NCI-H146 treated with DMSO at 0.1 percent for 48 hours (cell line): ENCODE results near the gene MYL12B.
A peak's percentile ranks its signal among the peaks of the same experiment; 100 is the strongest.

Experiments used
- DNase-seq: peaks from one replicate; lab custom pipeline; 2025; ENCODE audit not compliant: unreplicated experiment; lab: John Stamatoyannopoulos, UW

MYL12B gene

GRCh38 chr18:3234457-3234856 lies 27.5 kb upstream of the MYL12B start:
- no peak for DNase-seq

- DNase-seq: no peak
These were observed 26.1 kb upstream of the MYL12B start for GRCh38 chr18:3235846-3236245.

GRCh38 chr18:3236470-3236869 lies 25.5 kb upstream of the MYL12B start:
- no peak for DNase-seq

GRCh38 chr18:3238742-3239141 lies 23.2 kb upstream of the MYL12B start:
- DNase-seq: no peak

GRCh38 chr18:3245185-3245564 lies 16.8 kb upstream of the MYL12B start:
- no peak for DNase-seq

- peak; percentile 85 for DNase-seq
These were observed 15.9 kb upstream of the MYL12B start for GRCh38 chr18:3245853-3246634.

GRCh38 chr18:3246635-3247239 lies 15.2 kb upstream of the MYL12B start:
- DNase-seq: no peak

- DNase-seq: peak; percentile 98
These were observed 14.5 kb upstream of the MYL12B start, which contains the start of gene MYL12A for GRCh38 chr18:3247240-3248061. MYL12A (plus strand) TSS chr18:3247801; CDS start chr18:3253248, 5,447 bp downstream.

- DNase-seq: peak; percentile 38
These were observed 13.8 kb upstream of the MYL12B start for GRCh38 chr18:3248062-3248657.

- no peak for DNase-seq
These were observed 13.1 kb upstream of the MYL12B start for GRCh38 chr18:3248658-3249359.

- DNase-seq: no peak
These were observed 11.5 kb upstream of the MYL12B start for GRCh38 chr18:3250237-3251107.

GRCh38 chr18:3251249-3251962 lies 10.5 kb upstream of the MYL12B start:
- DNase-seq: no peak

- DNase-seq: no peak
These were observed 10.0 kb upstream of the MYL12B start for GRCh38 chr18:3251963-3252277.

- DNase-seq: no peak
These were observed 9.1 kb upstream of the MYL12B start for GRCh38 chr18:3252843-3253242.

GRCh38 chr18:3254725-3255124 lies 7.2 kb upstream of the MYL12B start:
- DNase-seq: no peak

- DNase-seq: no peak
These were observed 6.2 kb upstream of the MYL12B start for GRCh38 chr18:3255611-3256165.

- no peak for DNase-seq
These were observed 5.0 kb upstream of the MYL12B start for GRCh38 chr18:3256693-3257626.

GRCh38 chr18:3257627-3258120 lies 4.3 kb upstream of the MYL12B start:
- DNase-seq: no peak
